SK-N-SH (cell line): ENCODE measurements around the gene SUPT3H. TPM values are rescaled to one million over a fixed set of nuclear protein-coding genes. Genes with fewer than 3 reads are reported as not detected.

Source experiments
- CTCF ChIA-PET: fragments of 300-600, 350-600 bp; formaldehyde crosslinking; extraction: SDS; loops from one replicate; lab custom pipeline; 2021; lab: Yijun Ruan, JAX
- POLR2A ChIA-PET: fragments of 350-600 bp; sonication (Branson Sonifier 250); formaldehyde crosslinking; extraction: SDS; loops from one replicate; lab custom pipeline; 2020; ENCODE audit warnings: antibody characterized with exemption, inconsistent platforms; lab: Yijun Ruan, JAX
- DNase-seq: peaks from one replicate; pipeline ENCODE4 v3.0.0; 2012
- H2AFZ ChIP-seq: fragments of 200-600 bp; sonication (generic); 2 replicates; pipeline ENCODE4 v1.8.1; 2016; ENCODE audit warnings: antibody characterized with exemption, mild to moderate bottlenecking, low read depth
- H3F3A ChIP-seq: fragments of 200-600 bp; sonication (generic); replicated peaks from 2 replicates; pipeline ENCODE3; 2016; ENCODE audit warnings: antibody characterized with exemption, mild to moderate bottlenecking; ENCODE audit not compliant: insufficient read depth
- H3K27ac ChIP-seq, 2 experiments: fragments of 200-500 bp in 1 of 2; fragments of 200-600 bp in 1 of 2; sonication (Bioruptor generic) in 1 of 2; sonication (generic), shearing (Covaris generic) in 1 of 2; 2 replicates each; pipeline versions ENCODE4 v1.5.1 to v1.6.1; 2014 to 2016; ENCODE audit warnings: low read depth in 2 of 2, inconsistent platforms in 1 of 2, low read length in 1 of 2, mild to moderate bottlenecking in 1 of 2, mixed read lengths in 1 of 2
- H3K27me3 ChIP-seq: fragments of 200-600 bp; sonication (generic), shearing (Covaris generic); 2 replicates; pipeline ENCODE4 v1.6.1; 2016; ENCODE audit warnings: mixed run types; ENCODE audit not compliant: insufficient read depth
- H3K36me3 ChIP-seq, 2 experiments: fragments of 200-500 bp in 1 of 2; fragments of 200-600 bp in 1 of 2; sonication (Bioruptor generic) in 1 of 2; sonication (generic) in 1 of 2; replicated peaks in 1 of 2; 2 replicates each; pipeline versions ENCODE3 to v1.5.1; 2014 to 2016; ENCODE audit warnings: low read length in 1 of 2, mild to moderate bottlenecking in 1 of 2; ENCODE audit not compliant: insufficient read depth in 2 of 2, control insufficient read depth in 1 of 2
- H3K4me1 ChIP-seq, 2 experiments: fragments of 200-500 bp in 1 of 2; fragments of 200-600 bp in 1 of 2; sonication (Bioruptor generic) in 1 of 2; sonication (generic), shearing (Covaris generic) in 1 of 2; 2 replicates each; pipeline versions ENCODE4 v1.5.1 to v1.6.1; 2014 to 2016; ENCODE audit warnings: low read depth in 1 of 2, low read length in 1 of 2, mixed run types in 1 of 2; ENCODE audit not compliant: insufficient read depth in 2 of 2, control insufficient read depth in 1 of 2
- H3K4me2 ChIP-seq: fragments of 200-600 bp; sonication (generic), shearing (Covaris generic); 2 replicates; pipeline ENCODE4 v1.6.1; 2017; ENCODE audit warnings: mixed run types
- H3K4me3 ChIP-seq, 2 experiments: fragments of 200-500 bp in 1 of 2; fragments of 200-600 bp in 1 of 2; sonication (Bioruptor generic) in 1 of 2; sonication (generic), shearing (Covaris generic) in 1 of 2; 2 replicates each; pipeline versions ENCODE4 v1.5.1 to v1.8.1; 2014 to 2016; ENCODE audit warnings: low read depth in 2 of 2, inconsistent platforms in 1 of 2, low read length in 1 of 2, mild to moderate bottlenecking in 1 of 2, mixed read lengths in 1 of 2, moderate library complexity in 1 of 2
- H3K79me2 ChIP-seq: fragments of 200-600 bp; sonication (generic); 2 replicates; pipeline ENCODE4 v1.8.1; 2017; ENCODE audit warnings: mild to moderate bottlenecking; ENCODE audit not compliant: insufficient read depth
- H3K9ac ChIP-seq: fragments of 200-600 bp; sonication (generic); 2 replicates; pipeline ENCODE4 v1.6.1; 2017; ENCODE audit warnings: mixed run types
- H3K9me2 ChIP-seq: fragments of 200-600 bp; sonication (generic); 2 replicates; pipeline ENCODE4 v1.6.1; 2017; ENCODE audit warnings: mixed run types
- H3K9me3 ChIP-seq: fragments of 200-600 bp; sonication (generic); 2 replicates; pipeline ENCODE4 v1.6.1; 2017; ENCODE audit warnings: mixed run types, mild to moderate bottlenecking, moderate library complexity
- H4K20me1 ChIP-seq: fragments of 200-600 bp; sonication (generic); 2 replicates; pipeline ENCODE4 v1.6.1; 2017; ENCODE audit warnings: mild to moderate bottlenecking, mixed run types; ENCODE audit not compliant: insufficient read depth
- CHD2 ChIP-seq: fragments of 150-350 bp; IDR thresholded peaks from 2 replicates; pipeline ENCODE4 v1.6.1; 2018; ENCODE audit warnings: low read length; ENCODE audit not compliant: partially characterized antibody
- EP300 ChIP-seq, 2 experiments: IDR thresholded peaks; 2 replicates each; pipeline versions ENCODE4 v1.4.0 to v1.6.1; 2012; ENCODE audit warnings: borderline replicate concordance in 1 of 2, low read depth in 1 of 2, low read length in 1 of 2
- EZH2phosphoT487 ChIP-seq: fragments of 200-600 bp; sonication (generic); IDR thresholded peaks from 2 replicates; pipeline ENCODE4 v1.6.1; 2017; ENCODE audit warnings: low read depth, mixed run types, mild to moderate bottlenecking, antibody characterized with exemption, moderate library complexity, borderline replicate concordance
- FOSL2 ChIP-seq: IDR thresholded peaks from 2 replicates; pipeline ENCODE4 v1.4.0; 2012; ENCODE audit warnings: low read depth, mild to moderate bottlenecking, moderate library complexity, borderline replicate concordance
- FOXJ3 ChIP-seq: sonication (generic); formaldehyde crosslinking; IDR thresholded peaks from 2 replicates; pipeline ENCODE4 v1.5.1; 2020; ENCODE audit warnings: mild to moderate bottlenecking, missing genetic modification reagents
- GABPA ChIP-seq: IDR thresholded peaks from 2 replicates; pipeline ENCODE4 v1.4.0; 2012; ENCODE audit warnings: low read depth, mild to moderate bottlenecking
- JUND ChIP-seq: IDR thresholded peaks from 2 replicates; pipeline ENCODE4 v1.4.0; 2012
- MEF2A ChIP-seq: IDR thresholded peaks from 2 replicates; pipeline ENCODE4 v1.4.0; 2012; ENCODE audit warnings: low read depth, borderline replicate concordance
- MXI1 ChIP-seq: IDR thresholded peaks from 2 replicates; pipeline ENCODE4 v1.6.1; 2012; ENCODE audit warnings: mild to moderate bottlenecking, low read depth, low read length, improper control_type of control experiment
- NFIC ChIP-seq: IDR thresholded peaks from 2 replicates; pipeline ENCODE4 v1.4.0; 2012; ENCODE audit warnings: borderline replicate concordance
- NRF1 ChIP-seq: IDR thresholded peaks from 2 replicates; pipeline ENCODE4 v1.6.1; 2012; ENCODE audit warnings: low read depth, mild to moderate bottlenecking, low read length
- RCOR1 ChIP-seq: fragments of 150-350 bp; IDR thresholded peaks from 2 replicates; pipeline ENCODE4 v1.6.1; 2017; ENCODE audit warnings: antibody characterized with exemption, low read length
- RXRA ChIP-seq: IDR thresholded peaks from 2 replicates; pipeline ENCODE4 v1.4.0; 2012; ENCODE audit warnings: low read depth, mild to moderate bottlenecking, borderline replicate concordance
- SIN3A ChIP-seq: IDR thresholded peaks from 2 replicates; pipeline ENCODE4 v1.6.1; 2012; ENCODE audit warnings: low read depth, mild to moderate bottlenecking, low read length, moderate library complexity, borderline replicate concordance
- TAF1 ChIP-seq: IDR thresholded peaks from 2 replicates; pipeline ENCODE4 v1.6.1; 2012; ENCODE audit warnings: low read depth, mild to moderate bottlenecking, low read length, moderate library complexity, borderline replicate concordance
- USF2 ChIP-seq: fragments of 150-350 bp; IDR thresholded peaks from 2 replicates; pipeline ENCODE4 v1.6.1; 2017; ENCODE audit warnings: antibody characterized with exemption, low read length, low read depth, borderline replicate concordance
- YY1 ChIP-seq: IDR thresholded peaks from 2 replicates; pipeline ENCODE4 v1.4.0; 2012; ENCODE audit warnings: low read depth, mild to moderate bottlenecking
- WGBS: methylation state at CpG from one replicate; pipeline ENCODE4 v1.1.6; 2017; ENCODE audit warnings: low lambda C conversion rate; 5-methylcytosine and 5-hydroxymethylcytosine counted together
- polyA plus RNA-seq, 3 experiments: library from polyadenylated mRNA; depleted of rRNA; stranded (reverse); fragments of >200 nt; gene quantifications; 2 replicates each; pipeline ENCODE4 v1.2.3, GENCODE V29; 2012

Gene SUPT3H
- polyA plus RNA-seq, 1 of the 3 experiments (the other 2 are of a cell fraction), result 10.9 TPM

- H3K9me3 ChIP-seq, result no peaks in the 10 kb centered on the region
- H3K79me2 ChIP-seq, result no peaks in the 10 kb centered on the region
- no peak overlapping the region for H2AFZ ChIP-seq
- no peak overlapping the region for H3K27ac ChIP-seq
- no peaks in the 10 kb centered on the region for H4K20me1 ChIP-seq
- CTCF ChIA-PET, result no interaction called here
- H3K4me1 ChIP-seq, result no peaks in the 10 kb centered on the region
- no peak overlapping the region for H3K9ac ChIP-seq
- H3K4me2 ChIP-seq, result no peak overlapping the region
- 98% methylated on average over 2 of the region's 2 CpGs for WGBS
- no peak for DNase-seq
- no peaks in the 10 kb centered on the region for H3K27me3 ChIP-seq
- H3F3A ChIP-seq, result no peaks in the 10 kb centered on the region
- no peaks in the 10 kb centered on the region for H3K9me2 ChIP-seq
- H3K4me3 ChIP-seq, result no peak overlapping the region
- no peak for TF ChIP-seq RCOR1
- TF ChIP-seq FOXJ3 (CRISPR knock-in tag), result no peak
- TF ChIP-seq NFIC, result no peak
- no peak for TF ChIP-seq SIN3A
- TF ChIP-seq JUND, result no peak
- TF ChIP-seq MXI1, result no peak
- TF ChIP-seq, all 33 proteins: peak for 0
- no peaks in the 10 kb centered on the region for H3K36me3 ChIP-seq
- POLR2A ChIA-PET, result no interaction called here
These were observed 222.3 kb downstream of the SUPT3H start for GRCh38 chr6:45155341-45155894.

- no peaks in the 10 kb centered on the region for H3K79me2 ChIP-seq
- H3K4me1 ChIP-seq, result no peaks in the 10 kb centered on the region
- no peak overlapping the region for H3K4me2 ChIP-seq
- POLR2A ChIA-PET, result no interaction called here
- no peak overlapping the region for H2AFZ ChIP-seq
- no peaks in the 10 kb centered on the region for H3F3A ChIP-seq
- no peaks in the 10 kb centered on the region for H3K36me3 ChIP-seq
- H3K9me3 ChIP-seq, result no peaks in the 10 kb centered on the region
- no peaks in the 10 kb centered on the region for H4K20me1 ChIP-seq
- CTCF ChIA-PET, result no interaction called here
- TF ChIP-seq EP300 (IDR thresholded peaks at IDR 0.05; ENCODE audit: borderline replicate concordance in 1 of 2, low read depth in 1 of 2, low read length in 1 of 2), result no peak
- no peak for TF ChIP-seq RCOR1
- no peak for TF ChIP-seq MEF2A
- TF ChIP-seq TAF1, result no peak
- no peak for TF ChIP-seq USF2
- no peak for TF ChIP-seq YY1
- TF ChIP-seq CHD2, result no peak
- no peak for TF ChIP-seq FOXJ3 (CRISPR knock-in tag)
- no peak for TF ChIP-seq FOSL2
- no peak for TF ChIP-seq RXRA
- no peak for TF ChIP-seq GABPA
- TF ChIP-seq EZH2phosphoT487, result no peak
- no peak for TF ChIP-seq NRF1
- TF ChIP-seq, all 33 proteins: peak for 0
- H3K27ac ChIP-seq, result no peak overlapping the region
- no peaks in the 10 kb centered on the region for H3K9me2 ChIP-seq
- H3K27me3 ChIP-seq, result no peaks in the 10 kb centered on the region
- DNase-seq, result no peak
- H3K9ac ChIP-seq, result no peak overlapping the region
- H3K4me3 ChIP-seq, result no peak overlapping the region
- WGBS, result 59% methylated on average over 3 of the region's 3 CpGs
These were observed 223.1 kb downstream of the SUPT3H start for GRCh38 chr6:45154679-45155078.
